Upper lobe of left lung (tissue), 6 donors: ENCODE measurements around the gene TNFRSF25. TPM values are rescaled to one million over a fixed set of nuclear protein-coding genes. Genes with fewer than 3 reads are reported as not detected.
"Not testable (repeated sequence)": the region's sequence is repeated elsewhere in the genome, so short reads cannot be mapped to it uniquely, and the experiment has no call there.

Experiments used
- ATAC-seq, 2 donors: fragments of 200-7000 bp; cut with Tn5 transposase; one replicate each; pipeline ENCODE4 v1.9.1; 2022; ENCODE audit warnings: mild to moderate bottlenecking in 2 of 2, moderate library complexity in 2 of 2; ENCODE audit not compliant: low FRiP score in 2 of 2
- DNase-seq, 2 donors: peaks; one replicate each; pipeline ENCODE4 v3.0.0-alpha.2; 2019 to 2020
- H3K27ac ChIP-seq, 4 donors: fragments of 200-600 bp; sonication (generic); one replicate each; pipeline ENCODE4 v1.5.1; 2016 to 2019
- H3K27me3 ChIP-seq, 4 donors: fragments of 200-600 bp; sonication (generic); one replicate each; pipeline ENCODE4 v1.5.1; 2017 to 2019
- H3K36me3 ChIP-seq, 4 donors: fragments of 200-600 bp; sonication (generic); one replicate each; pipeline ENCODE4 v1.5.1; 2016 to 2019
- H3K4me1 ChIP-seq, 4 donors: fragments of 200-600 bp; sonication (generic); one replicate each; pipeline ENCODE4 v1.5.1; 2018 to 2019
- H3K4me3 ChIP-seq, 4 donors: fragments of 200-600 bp; sonication (generic); one replicate each; pipeline ENCODE4 v1.5.1; 2017 to 2019; ENCODE audit warnings: mild to moderate bottlenecking in 2 of 4, moderate library complexity in 1 of 4
- H3K9me3 ChIP-seq, 4 donors: fragments of 200-600 bp; sonication (generic); one replicate each; pipeline ENCODE4 v1.5.1; 2018 to 2019
- CTCF ChIP-seq, 6 experiments: fragments of 450-650 bp in 4 of 6; fragments of 200-600 bp in 2 of 6; sonication (generic) in 2 of 6; IDR thresholded peaks; one replicate each; pipeline ENCODE4 v1.5.1; 2016 to 2019; ENCODE audit warnings: antibody characterized with exemption in 6 of 6
- EP300 ChIP-seq, 4 donors: sonication (generic); formaldehyde crosslinking; IDR thresholded peaks; one replicate each; pipeline ENCODE4 v1.5.1; 2017; ENCODE audit warnings: antibody characterized with exemption in 4 of 4, control low read depth in 2 of 4
- POLR2A ChIP-seq, 4 donors: fragments of 450-650 bp; IDR thresholded peaks; one replicate each; pipeline ENCODE4 v1.5.1; 2016 to 2017; ENCODE audit warnings: antibody characterized with exemption in 4 of 4, mild to moderate bottlenecking in 2 of 4
- POLR2AphosphoS5 ChIP-seq, 2 donors: sonication (generic); formaldehyde crosslinking; IDR thresholded peaks; one replicate each; pipeline ENCODE4 v1.5.1; 2017; ENCODE audit warnings: antibody characterized with exemption in 2 of 2
- WGBS, 2 donors: methylation state at CpG; one replicate each; pipeline ENCODE4 v1.1.5; 2017 to 2018; 5-methylcytosine and 5-hydroxymethylcytosine counted together
- total RNA-seq, 6 donors: library from RNA; depleted of rRNA in 4 of 6; stranded (reverse); fragments of >200 nt in 4 of 6; gene quantifications; one replicate each; pipeline versions ENCODE4 v1.1.0 to v1.2.1, GENCODE V29; 2016 to 2021
- donor health status: DM: no; HTN: no; CAD: no; lungs with moderate emphysema.
- donor health status: DM: no; HTN: yes; CAD: no; lungs with severe emphysema.

The TNFRSF25 gene
- total RNA-seq, 6 donors from 2014 or later, result 4.6 to 51.3 (median 14.0) TPM

GRCh38 chr1:6441586-6441985, 24.4 kb downstream of the TNFRSF25 start:
- no peak for ATAC-seq
- no peak for TF ChIP-seq POLR2AphosphoS5 (IDR thresholded peaks at IDR 0.05)
- no peak for TF ChIP-seq CTCF (IDR thresholded peaks at IDR 0.05)
- no peak for TF ChIP-seq POLR2A (IDR thresholded peaks at IDR 0.05)
- TF ChIP-seq EP300 (IDR thresholded peaks at IDR 0.05), result no peak
- H3K9me3 ChIP-seq, result no peaks in the 10 kb centered on the region
- peaks cover 0 to 15% (median 11%) of the 10 kb centered on the region in 4 donors for H3K4me1 ChIP-seq
- no peak overlapping the region for H3K27ac ChIP-seq
- H3K27me3 ChIP-seq, result peaks cover 0 to 19% (median 5%) of the 10 kb centered on the region in 4 donors
- no peaks in the 10 kb centered on the region for H3K36me3 ChIP-seq
- no peak overlapping the region for H3K4me3 ChIP-seq
- DNase-seq, result no peak
- 74 to 75% methylated on average over 7 of the region's 7 CpGs for WGBS, 2 donors

GRCh38 chr1:6440198-6441126, 25.5 kb downstream of the TNFRSF25 start:
- H3K4me3 ChIP-seq, result peak overlapping the region in 3 of 4 donors; percentile 30 to 39 (median 37)
- DNase-seq (peak; percentile 70 to 94), ATAC-seq (peak in 1 of 2 donors; percentile 9)
- peaks cover 0 to 14% (median 5%) of the 10 kb centered on the region in 4 donors for H3K27me3 ChIP-seq
- TF ChIP-seq CTCF (IDR thresholded peaks at IDR 0.05) (peak; percentile 17 to 50 (median 24)), POLR2AphosphoS5 (IDR thresholded peaks at IDR 0.05) (no peak)
- WGBS, 2 donors, result 37% methylated on average over 10 of the region's 101 CpGs; no CpG with 5 or more reads in 1 of the 2 donors
- peaks cover 0 to 13% (median 11%) of the 10 kb centered on the region in 4 donors for H3K4me1 ChIP-seq
- H3K9me3 ChIP-seq, result no peaks in the 10 kb centered on the region
- no peak overlapping the region for H3K27ac ChIP-seq
- no peaks in the 10 kb centered on the region for H3K36me3 ChIP-seq

GRCh38 chr1:6438047-6438525, 27.9 kb downstream of the TNFRSF25 start:
- H3K27me3 ChIP-seq, result peaks cover 0 to 14% (median 5%) of the 10 kb centered on the region in 4 donors

GRCh38 chr1:6437012-6437700, 28.8 kb downstream of the TNFRSF25 start:
- H3K9me3 ChIP-seq, H3K27ac ChIP-seq, DNase-seq, H3K4me3 ChIP-seq, H3K36me3 ChIP-seq, ATAC-seq: not testable (repeated sequence)
- H3K27me3 ChIP-seq, result peaks cover 0 to 14% (median 5%) of the 10 kb centered on the region in 4 donors
- peaks cover 0 to 13% (median 11%) of the 10 kb centered on the region in 4 donors for H3K4me1 ChIP-seq
- 50 to 64% methylated on average over 9 to 18 of the region's 22 CpGs for WGBS, 2 donors

More at GRCh38 chr1:6438047-6438525, 27.9 kb downstream of the TNFRSF25 start:
- ATAC-seq, result peak; percentile 68 to 72
- DNase-seq, result peak in 1 of 2 donors; percentile 62
- Histone ChIP-seq H3K9me3 (no peaks in the 10 kb centered on the region), H3K36me3 (no peaks in the 10 kb centered on the region), H3K27ac (no peak overlapping the region), H3K4me1 (peaks cover 0 to 13% (median 11%) of the 10 kb centered on the region in 4 donors), H3K4me3 (no peak overlapping the region)
- TF ChIP-seq CTCF (IDR thresholded peaks at IDR 0.05), result peak; percentile 87 to 95 (median 91)
- no peak for TF ChIP-seq POLR2AphosphoS5 (IDR thresholded peaks at IDR 0.05)
- TF ChIP-seq POLR2A (IDR thresholded peaks at IDR 0.05), result no peak
- no peak for TF ChIP-seq EP300 (IDR thresholded peaks at IDR 0.05)
- 10 to 15% methylated on average over 4 to 5 of the region's 5 CpGs for WGBS, 2 donors

GRCh38 chr1:6436277-6436676, 29.7 kb downstream of the TNFRSF25 start:
- H3K27me3 ChIP-seq, result peaks cover 0 to 14% (median 5%) of the 10 kb centered on the region in 4 donors
- H3K27ac ChIP-seq, H3K4me3 ChIP-seq, DNase-seq, ATAC-seq, H3K9me3 ChIP-seq, H3K36me3 ChIP-seq: not testable (repeated sequence)
- H3K4me1 ChIP-seq, result peaks cover 0 to 13% (median 11%) of the 10 kb centered on the region in 4 donors
- WGBS, 2 donors, result 76 to 79% methylated on average over 3 of the region's 3 CpGs
